Nephron (organoid): ENCODE data around the gene SMPDL3A.

Experiments used
- H3K27ac Mint-ChIP-seq, 3 experiments: 2 replicates each; pipeline ENCODE4 v1.8.0; 2020; ENCODE audit warnings: mixed read lengths in 3 of 3, mild to moderate bottlenecking in 2 of 3, moderate library complexity in 1 of 3
- H3K27me3 Mint-ChIP-seq: 2 replicates; pipeline ENCODE4 v1.8.0; 2021; ENCODE audit warnings: low read depth, mild to moderate bottlenecking, moderate library complexity, mixed read lengths
- H3K36me3 Mint-ChIP-seq: 2 replicates; pipeline ENCODE4 v1.8.0; 2020; ENCODE audit warnings: low read depth, mixed read lengths
- H3K4me1 Mint-ChIP-seq: 2 replicates; pipeline ENCODE4 v1.8.0; 2020; ENCODE audit warnings: mixed read lengths
- H3K4me3 Mint-ChIP-seq, 3 experiments: 2 replicates each; pipeline ENCODE4 v1.8.0; 2020; ENCODE audit warnings: mild to moderate bottlenecking in 3 of 3, mixed read lengths in 3 of 3, moderate library complexity in 2 of 3
- H3K9me3 Mint-ChIP-seq: 2 replicates; pipeline ENCODE4 v1.8.0; 2020; ENCODE audit warnings: mixed read lengths
- TF ChIP-seq, protein P1 (sequence below), 3 experiments: fragments of 200-600 bp; sonication (generic); IDR thresholded peaks; one replicate each; pipeline ENCODE4 v1.5.0; 2021; ENCODE audit warnings: antibody characterized with exemption in 3 of 3; ENCODE audit not compliant: unreplicated experiment in 3 of 3

The SMPDL3A gene

DNA sequence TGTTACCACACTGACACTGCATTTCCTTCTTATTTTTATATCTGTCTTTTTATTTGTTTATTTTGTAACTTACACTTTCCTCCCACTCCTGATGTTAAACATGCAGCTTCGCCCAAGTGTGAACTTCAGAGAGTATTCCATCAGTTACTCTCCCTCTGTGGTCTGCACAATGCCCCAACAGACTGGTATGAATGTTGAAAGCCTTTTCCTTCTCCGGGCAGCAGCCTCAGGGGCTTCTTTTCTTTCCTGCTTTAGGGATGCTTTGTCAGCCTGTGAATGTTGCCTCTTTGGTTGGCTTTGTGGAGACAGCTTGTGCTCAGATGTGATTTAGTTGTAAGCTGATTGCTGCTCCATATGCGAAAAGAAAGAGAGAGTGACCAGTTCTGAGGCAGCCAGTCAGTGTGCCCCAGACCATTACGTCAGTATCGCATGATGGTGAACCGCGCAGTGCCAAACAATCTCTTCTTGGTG lies 44.0 kb downstream of the SMPDL3A start:
- TF ChIP-seq, protein P1, sequence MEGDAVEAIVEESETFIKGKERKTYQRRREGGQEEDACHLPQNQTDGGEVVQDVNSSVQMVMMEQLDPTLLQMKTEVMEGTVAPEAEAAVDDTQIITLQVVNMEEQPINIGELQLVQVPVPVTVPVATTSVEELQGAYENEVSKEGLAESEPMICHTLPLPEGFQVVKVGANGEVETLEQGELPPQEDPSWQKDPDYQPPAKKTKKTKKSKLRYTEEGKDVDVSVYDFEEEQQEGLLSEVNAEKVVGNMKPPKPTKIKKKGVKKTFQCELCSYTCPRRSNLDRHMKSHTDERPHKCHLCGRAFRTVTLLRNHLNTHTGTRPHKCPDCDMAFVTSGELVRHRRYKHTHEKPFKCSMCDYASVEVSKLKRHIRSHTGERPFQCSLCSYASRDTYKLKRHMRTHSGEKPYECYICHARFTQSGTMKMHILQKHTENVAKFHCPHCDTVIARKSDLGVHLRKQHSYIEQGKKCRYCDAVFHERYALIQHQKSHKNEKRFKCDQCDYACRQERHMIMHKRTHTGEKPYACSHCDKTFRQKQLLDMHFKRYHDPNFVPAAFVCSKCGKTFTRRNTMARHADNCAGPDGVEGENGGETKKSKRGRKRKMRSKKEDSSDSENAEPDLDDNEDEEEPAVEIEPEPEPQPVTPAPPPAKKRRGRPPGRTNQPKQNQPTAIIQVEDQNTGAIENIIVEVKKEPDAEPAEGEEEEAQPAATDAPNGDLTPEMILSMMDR (IDR thresholded peaks at IDR 0.05; ENCODE audit: unreplicated experiment in 3 of 3), result no peak
- Mint-ChIP-seq H3K9me3 (no peaks in the 10 kb centered on the region), H3K27ac (no peak overlapping the region), H3K4me1 (no peaks in the 10 kb centered on the region), H3K27me3 (no peaks in the 10 kb centered on the region), H3K4me3 (no peak overlapping the region), H3K36me3 (no peaks in the 10 kb centered on the region)

DNA sequence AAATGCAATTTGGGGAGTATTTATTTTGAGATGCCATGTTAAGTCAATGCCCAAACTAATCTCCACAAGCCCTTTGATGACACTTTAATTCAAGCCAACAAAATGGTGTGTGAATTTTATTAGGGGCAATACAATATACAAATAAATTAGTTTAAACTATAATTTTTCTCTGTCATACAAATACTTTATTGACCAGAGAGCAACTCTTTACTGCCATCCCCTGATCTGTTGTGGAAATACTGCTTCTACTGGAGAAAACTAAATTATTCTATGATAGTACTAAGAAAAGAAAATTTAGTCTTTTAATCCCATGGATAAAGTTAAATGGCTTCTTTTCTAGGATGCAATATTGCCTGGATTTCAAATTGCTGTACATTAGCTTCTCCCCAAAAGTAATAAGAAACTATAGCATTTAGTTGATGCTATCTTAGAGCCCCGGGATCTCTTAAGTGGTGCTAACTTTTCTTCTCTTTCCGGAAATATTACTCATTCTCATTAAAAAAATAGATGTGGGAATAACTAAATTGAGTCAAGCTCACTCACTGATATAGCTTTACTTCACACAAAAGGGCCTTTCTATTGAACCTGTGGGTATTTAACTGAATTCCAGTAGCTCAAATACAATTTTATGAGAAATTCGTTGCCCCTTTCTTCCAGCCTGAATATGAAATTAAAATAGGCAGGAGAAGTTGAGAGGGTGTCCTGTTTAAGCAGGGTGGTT lies 49.2 kb downstream of the SMPDL3A start:
- Mint-ChIP-seq H3K4me1 (no peaks in the 10 kb centered on the region), H3K36me3 (no peaks in the 10 kb centered on the region), H3K27ac (no peak overlapping the region), H3K9me3 (no peaks in the 10 kb centered on the region), H3K27me3 (peaks cover 10% of the 10 kb centered on the region), H3K4me3 (no peak overlapping the region)
- TF ChIP-seq, protein P1 (IDR thresholded peaks at IDR 0.05; ENCODE audit: unreplicated experiment in 3 of 3), result peak; percentile 53 to 66 (median 55)

DNA sequence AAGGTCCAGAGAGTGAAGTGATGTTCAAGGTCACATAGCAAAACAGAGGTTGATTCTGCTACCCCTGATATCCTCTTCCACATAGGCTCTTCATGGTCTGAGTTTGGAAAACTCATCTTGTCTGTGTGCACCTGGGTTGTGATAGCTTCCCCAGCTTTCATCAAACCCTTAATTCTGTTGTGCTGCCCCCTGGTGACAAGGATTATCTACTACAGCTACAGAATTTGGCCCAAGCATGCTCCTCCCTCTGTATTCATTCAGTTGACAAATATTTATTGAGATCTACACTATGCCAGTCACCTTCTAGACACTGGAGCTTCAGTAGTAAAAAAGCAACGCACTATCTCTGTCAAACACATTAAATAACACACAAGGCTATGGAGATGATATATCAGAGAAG lies 50.4 kb downstream of the SMPDL3A start:
- Mint-ChIP-seq H3K9me3 (no peaks in the 10 kb centered on the region), H3K4me1 (no peaks in the 10 kb centered on the region), H3K27ac (no peak overlapping the region), H3K27me3 (peaks cover 10% of the 10 kb centered on the region), H3K4me3 (no peak overlapping the region), H3K36me3 (no peaks in the 10 kb centered on the region)
- TF ChIP-seq, protein P1 (IDR thresholded peaks at IDR 0.05; ENCODE audit: unreplicated experiment in 3 of 3), result peak; percentile 52 to 59 (median 53)

DNA sequence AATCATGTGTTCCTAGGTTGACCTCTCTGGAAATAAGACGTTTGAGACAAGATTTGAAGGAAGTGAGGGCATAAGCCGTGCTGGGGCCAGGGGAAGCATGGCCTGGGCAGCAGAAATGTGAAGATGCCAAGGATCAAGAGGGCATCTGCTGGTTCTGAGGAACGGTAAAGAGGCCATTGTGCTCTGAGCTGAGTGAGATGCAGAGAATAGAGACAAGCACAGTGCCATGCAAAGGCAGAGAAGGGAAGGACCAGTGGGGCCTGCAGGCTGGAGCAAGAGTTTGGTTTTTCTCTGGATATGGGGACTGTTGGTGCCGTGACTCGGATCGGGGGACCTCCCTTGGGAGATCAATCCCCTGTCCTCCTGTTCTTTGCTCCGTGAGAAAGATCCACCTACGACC lies 50.8 kb downstream of the SMPDL3A start:
- Mint-ChIP-seq H3K27me3 (peaks cover 10% of the 10 kb centered on the region), H3K4me3 (no peak overlapping the region)

DNA sequence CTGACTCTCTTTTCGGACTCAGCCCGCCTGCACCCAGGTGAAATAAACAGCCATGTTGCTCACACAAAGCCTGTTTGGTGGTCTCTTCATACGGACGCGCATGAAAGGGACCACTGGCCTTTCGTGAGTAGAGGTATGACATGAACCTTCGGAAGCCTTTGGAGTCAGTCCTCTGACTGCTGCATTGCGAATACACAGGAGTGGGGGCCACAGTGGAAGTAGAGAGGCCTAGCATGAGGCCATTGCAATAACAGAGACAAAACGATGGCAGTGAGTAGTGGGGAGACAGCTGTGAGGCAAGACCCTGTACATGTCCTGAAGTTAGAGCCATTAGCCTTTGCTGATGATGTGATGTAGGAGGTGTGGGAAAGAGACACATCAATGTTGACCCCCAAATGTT lies 56.4 kb downstream of the SMPDL3A start:
- Mint-ChIP-seq H3K4me1 (no peaks in the 10 kb centered on the region), H3K27ac (no peak overlapping the region), H3K27me3 (peaks cover 12% of the 10 kb centered on the region), H3K9me3 (peaks cover 2% of the 10 kb centered on the region), H3K36me3 (peaks cover 2% of the 10 kb centered on the region), H3K4me3 (no peak overlapping the region)
- TF ChIP-seq, protein P1 (IDR thresholded peaks at IDR 0.05; ENCODE audit: unreplicated experiment in 3 of 3), result no peak

More for the DNA sequence above, 50.8 kb downstream of the SMPDL3A start:
- TF ChIP-seq, protein P1 (IDR thresholded peaks at IDR 0.05; ENCODE audit: unreplicated experiment in 3 of 3), result no peak
- no peaks in the 10 kb centered on the region for H3K36me3 Mint-ChIP-seq
- no peaks in the 10 kb centered on the region for H3K4me1 Mint-ChIP-seq
- H3K9me3 Mint-ChIP-seq, result no peaks in the 10 kb centered on the region
- H3K27ac Mint-ChIP-seq, result no peak overlapping the region
